Esophagus muscularis mucosa (tissue), 4 donors: ENCODE measurements around the gene BRCA1. TPM values are rescaled to one million over a fixed set of nuclear protein-coding genes. Genes with fewer than 3 reads are reported as not detected.
"Not testable (repeated sequence)": the region's sequence is repeated elsewhere in the genome, so short reads cannot be mapped to it uniquely, and the experiment has no call there.

Experiments used
- DNase-seq: peaks from one replicate; pipeline ENCODE4 v3.0.0-alpha.2; 2017; ENCODE audit errors: extremely low spot score
- H3K27ac ChIP-seq, 4 donors: fragments of 200-600 bp; sonication (generic); replicated peaks in 1 of 4; 1 replicate in 3 of 4; 2 replicates in 1 of 4; pipeline ENCODE4 v1.5.1; 2016 to 2019; ENCODE audit warnings: mild to moderate bottlenecking in 1 of 4
- H3K27me3 ChIP-seq, 4 donors: fragments of 200-600 bp; sonication (generic); one replicate each; pipeline versions ENCODE4 v1.5.1 to v1.6.0; 2016 to 2019
- H3K36me3 ChIP-seq, 4 donors: fragments of 200-600 bp; sonication (generic); one replicate each; pipeline ENCODE4 v1.5.1; 2016 to 2019
- H3K4me1 ChIP-seq, 4 donors: fragments of 200-600 bp; sonication (generic); one replicate each; pipeline ENCODE4 v1.5.1; 2016 to 2019
- H3K4me3 ChIP-seq, 4 donors: fragments of 200-600 bp; sonication (generic); 1 replicate in 2 of 4; 2 replicates in 2 of 4; pipeline ENCODE4 v1.5.1; 2016 to 2019; ENCODE audit warnings: mild to moderate bottlenecking in 4 of 4, moderate library complexity in 1 of 4
- H3K9me3 ChIP-seq, 4 donors: fragments of 200-600 bp; sonication (generic); 1 replicate in 3 of 4; 2 replicates in 1 of 4; pipeline ENCODE4 v1.5.1; 2016 to 2019
- CTCF ChIP-seq, 3 experiments: fragments of 200-600 bp in 2 of 3; fragments of 450-650 bp in 1 of 3; sonication (generic) in 2 of 3; IDR thresholded peaks; one replicate each; pipeline ENCODE4 v1.5.1; 2017 to 2019; ENCODE audit warnings: antibody characterized with exemption in 3 of 3, mild to moderate bottlenecking in 2 of 3, moderate library complexity in 1 of 3
- EP300 ChIP-seq: sonication (generic); formaldehyde crosslinking; IDR thresholded peaks from one replicate; pipeline ENCODE4 v1.6.1; 2017; ENCODE audit warnings: antibody characterized with exemption
- POLR2A ChIP-seq: fragments of 450-650 bp; IDR thresholded peaks from one replicate; pipeline ENCODE4 v1.6.1; 2017; ENCODE audit warnings: antibody characterized with exemption, moderate library complexity, mild to moderate bottlenecking, low read depth
- POLR2AphosphoS5 ChIP-seq, 2 donors: sonication (generic); formaldehyde crosslinking; IDR thresholded peaks; one replicate each; pipeline ENCODE4 v1.6.1; 2017; ENCODE audit warnings: antibody characterized with exemption in 2 of 2
- WGBS: methylation state at CpG from one replicate; pipeline ENCODE4 v1.1.5; 2018; 5-methylcytosine and 5-hydroxymethylcytosine counted together
- intact Hi-C: fragments of 100-400 bp; cut with DNase I; formaldehyde crosslinking; loops from one replicate; pipeline ENCODE4 v1.15.1; 2023
- total RNA-seq, 4 donors: library from RNA; depleted of rRNA; stranded (reverse); fragments of >200 nt; gene quantifications; one replicate each; pipeline versions ENCODE4 v1.1.0 to v1.2.1, GENCODE V29; 2016

Gene BRCA1
- total RNA-seq, 4 donors from 2014 or later, result 3.1 to 7.6 (median 4.7) TPM

- intact Hi-C loops, result no loop called here
- 68% methylated on average over 14 of the region's 14 CpGs for WGBS
- H3K4me1 ChIP-seq, result peaks cover 0 to under 1% (median 0%) of the 10 kb centered on the region in 4 donors
- no peaks in the 10 kb centered on the region for H3K9me3 ChIP-seq
- TF ChIP-seq CTCF (IDR thresholded peaks at IDR 0.05), result no peak
- no peak for TF ChIP-seq POLR2A
- no peak for TF ChIP-seq POLR2AphosphoS5 (IDR thresholded peaks at IDR 0.05)
- no peak for TF ChIP-seq EP300
- no peaks in the 10 kb centered on the region for H3K36me3 ChIP-seq
- H3K4me3 ChIP-seq, result no peak overlapping the region
- H3K27me3 ChIP-seq, result no peaks in the 10 kb centered on the region
- no peak overlapping the region for H3K27ac ChIP-seq
- no peak for DNase-seq
Observed at GRCh38 chr17:43118679-43119615, 6.2 kb downstream of the BRCA1 start.

GRCh38 chr17:43114151-43114552 is 11.0 kb downstream of the BRCA1 start:
- Histone ChIP-seq H3K9me3 (no peaks in the 10 kb centered on the region), H3K27ac (no peak overlapping the region), H3K27me3 (no peaks in the 10 kb centered on the region), H3K36me3 (no peaks in the 10 kb centered on the region), H3K4me1 (no peaks in the 10 kb centered on the region), H3K4me3 (no peak overlapping the region)
- WGBS, result 93% methylated on average over 2 of the region's 2 CpGs
- no peak for TF ChIP-seq EP300
- no peak for TF ChIP-seq POLR2AphosphoS5 (IDR thresholded peaks at IDR 0.05)
- no peak for DNase-seq
- intact Hi-C loops, result no loop called here

GRCh38 chr17:43106552-43106951 is 18.6 kb downstream of the BRCA1 start:
- no peaks in the 10 kb centered on the region for H3K9me3 ChIP-seq
- H3K27ac ChIP-seq, result no peak overlapping the region
- WGBS, result 94% methylated on average over 1 of the region's 1 CpG
- H3K27me3 ChIP-seq, result no peaks in the 10 kb centered on the region
- no peaks in the 10 kb centered on the region for H3K4me1 ChIP-seq
- no peak for DNase-seq
- peaks cover 0 to 22% (median 6%) of the 10 kb centered on the region in 4 donors for H3K36me3 ChIP-seq
- intact Hi-C loops, result no loop called here
- H3K4me3 ChIP-seq, result no peak overlapping the region
- TF ChIP-seq POLR2A, result no peak
- TF ChIP-seq CTCF (IDR thresholded peaks at IDR 0.05), result no peak
- TF ChIP-seq POLR2AphosphoS5 (IDR thresholded peaks at IDR 0.05), result no peak
- TF ChIP-seq EP300, result no peak

DNA sequence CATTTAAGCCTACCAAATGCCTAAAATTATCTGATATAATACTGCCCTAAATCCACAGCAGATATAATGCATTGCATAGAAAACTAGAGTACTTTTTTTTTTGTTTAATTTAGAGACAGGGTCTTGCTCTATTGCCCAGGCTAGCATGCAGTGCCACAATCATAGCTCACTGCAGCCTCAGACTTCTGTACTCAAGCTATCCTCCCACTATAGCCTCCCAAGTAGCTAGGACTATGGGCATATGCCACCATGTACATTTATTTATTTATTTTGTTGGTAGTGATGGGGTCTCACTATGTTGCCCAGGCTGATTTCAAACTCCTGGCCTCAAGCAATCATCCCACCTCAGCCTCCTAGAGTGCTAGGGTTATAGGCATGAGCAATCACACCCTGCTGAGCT is 20.0 kb downstream of the BRCA1 start:
- no peak for DNase-seq
- no peak for TF ChIP-seq POLR2AphosphoS5 (IDR thresholded peaks at IDR 0.05)
- no peak for TF ChIP-seq EP300
- no peak for TF ChIP-seq POLR2A
- no peak for TF ChIP-seq CTCF (IDR thresholded peaks at IDR 0.05)
- Histone ChIP-seq H3K9me3 (no peaks in the 10 kb centered on the region), H3K4me3 (no peak overlapping the region), H3K27ac (no peak overlapping the region), H3K27me3 (no peaks in the 10 kb centered on the region), H3K36me3 (peaks cover 0 to 22% (median 6%) of the 10 kb centered on the region in 4 donors), H3K4me1 (no peaks in the 10 kb centered on the region)
- intact Hi-C loops, result no loop called here

DNA sequence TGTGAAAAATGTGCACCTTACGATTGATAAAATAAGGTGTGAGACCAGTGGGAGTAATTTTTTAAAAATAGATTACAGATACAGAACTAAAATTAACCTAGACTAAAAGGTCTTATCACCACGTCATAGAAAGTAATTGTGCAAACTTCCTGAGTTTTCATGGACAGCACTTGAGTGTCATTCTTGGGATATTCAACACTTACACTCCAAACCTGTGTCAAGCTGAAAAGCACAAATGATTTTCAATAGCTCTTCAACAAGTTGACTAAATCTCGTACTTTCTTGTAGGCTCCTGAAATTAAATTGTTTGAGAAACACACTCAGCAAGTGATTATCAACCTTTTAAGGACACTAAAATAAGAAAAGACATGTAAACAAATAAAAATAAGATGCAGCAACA is 20.5 kb downstream of the BRCA1 start:
- WGBS, result 88% methylated on average over 3 of the region's 3 CpGs
- TF ChIP-seq EP300, result no peak
- no peak for TF ChIP-seq POLR2A
- no peak for TF ChIP-seq CTCF (IDR thresholded peaks at IDR 0.05)
- no peak for TF ChIP-seq POLR2AphosphoS5 (IDR thresholded peaks at IDR 0.05)
- Histone ChIP-seq H3K4me1 (no peaks in the 10 kb centered on the region), H3K27ac (no peak overlapping the region), H3K27me3 (no peaks in the 10 kb centered on the region), H3K4me3 (no peak overlapping the region), H3K9me3 (no peaks in the 10 kb centered on the region), H3K36me3 (peaks cover 0 to 22% (median 6%) of the 10 kb centered on the region in 4 donors)
- DNase-seq, result no peak
- intact Hi-C loops, result no loop called here

- intact Hi-C loops, H3K4me3 ChIP-seq, H3K9me3 ChIP-seq, H3K27ac ChIP-seq, DNase-seq, H3K27me3 ChIP-seq, H3K36me3 ChIP-seq: not testable (repeated sequence)
- WGBS, result 87% methylated on average over 5 of the region's 5 CpGs
- H3K4me1 ChIP-seq, result peaks cover 0 to 21% (median 14%) of the 10 kb centered on the region in 4 donors
Observed at GRCh38 chr17:43095364-43095763, 29.8 kb downstream of the BRCA1 start.
